HG02623 (cell line): ENCODE results near the gene RNASET2.
"Not testable (repeated sequence)": the region's sequence is repeated elsewhere in the genome, so short reads cannot be mapped to it uniquely, and the experiment has no call there.

ENCODE experiments used
- ATAC-seq: cut with Tn5 transposase; IDR thresholded peaks from one replicate; pipeline ENCODE4 v1.9.1; 2021; ENCODE audit warnings: moderate library complexity; ENCODE audit not compliant: unreplicated experiment

Gene RNASET2

DNA sequence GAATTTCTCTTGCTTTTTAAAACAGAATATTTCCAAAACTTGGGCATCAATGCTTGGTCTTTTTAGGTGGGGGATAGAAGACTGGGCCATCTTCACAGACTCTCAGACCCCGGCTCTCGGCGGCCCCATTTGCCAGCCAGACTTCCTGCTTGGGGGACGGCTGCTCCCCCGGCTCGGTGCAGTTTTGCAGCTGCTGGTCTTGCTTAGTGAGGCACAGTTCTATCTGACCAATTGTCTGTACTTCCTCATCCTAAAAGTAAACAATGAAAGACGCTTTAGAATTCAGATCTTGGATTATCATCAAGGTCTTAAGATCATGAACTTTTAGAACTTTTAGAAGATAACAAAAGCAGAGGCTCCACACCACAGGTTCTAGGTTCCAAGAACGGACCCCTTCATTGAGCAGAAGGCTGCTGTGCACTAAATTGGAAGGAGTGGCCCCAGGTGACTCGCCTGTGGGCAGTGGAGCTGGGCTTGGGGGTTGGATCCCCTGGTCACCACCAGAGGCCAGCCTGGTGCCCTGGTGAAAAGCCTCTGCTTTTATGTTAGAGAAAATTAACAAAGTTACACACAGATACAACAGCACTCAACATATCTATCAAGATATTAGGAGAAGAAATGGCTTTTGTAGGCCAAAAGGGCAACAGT lies 26.7 kb downstream of the RNASET2 start:
- no peak for ATAC-seq

DNA sequence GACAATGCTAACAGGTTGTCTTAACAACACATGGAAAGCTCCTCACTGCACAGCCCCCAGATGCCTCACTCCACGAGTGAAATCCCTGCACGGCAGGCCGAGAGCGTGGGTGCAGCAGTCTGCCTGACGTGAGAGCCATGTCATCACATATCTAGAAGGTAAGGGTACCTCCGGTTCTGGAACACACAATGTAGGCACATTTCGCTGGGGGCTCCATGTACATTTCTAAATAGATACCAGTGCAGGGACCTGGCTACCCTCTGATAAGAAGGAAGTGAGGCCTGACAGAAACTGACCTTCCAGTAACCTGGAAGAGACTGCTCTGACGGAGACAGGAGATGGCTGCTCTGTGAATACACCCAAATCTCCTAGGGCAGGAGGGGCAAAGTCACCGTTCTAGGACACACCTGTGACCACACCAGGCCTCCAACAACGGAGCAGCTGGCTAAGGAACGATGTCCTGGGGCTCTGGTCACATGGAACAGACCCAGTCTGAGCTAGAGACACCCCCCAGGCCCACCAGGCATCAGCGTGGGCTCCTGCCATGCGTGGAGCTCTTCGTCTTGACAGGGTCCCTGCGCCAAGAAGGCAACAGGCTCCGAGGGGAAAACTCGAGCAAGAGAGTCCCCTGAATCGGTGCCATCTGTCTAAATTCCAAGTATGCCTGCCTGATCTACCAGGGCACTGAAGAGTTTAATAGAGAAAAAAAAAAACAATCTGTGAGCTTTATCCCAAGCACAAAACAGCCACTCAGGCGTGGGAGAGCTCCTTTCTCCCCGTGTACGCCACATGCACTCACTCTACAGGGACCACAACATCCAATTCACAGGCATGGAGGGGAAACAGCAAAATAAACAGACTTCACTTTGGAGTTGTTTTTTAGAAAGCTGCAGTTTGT lies 27.5 kb downstream of the RNASET2 start:
- ATAC-seq = no peak

DNA sequence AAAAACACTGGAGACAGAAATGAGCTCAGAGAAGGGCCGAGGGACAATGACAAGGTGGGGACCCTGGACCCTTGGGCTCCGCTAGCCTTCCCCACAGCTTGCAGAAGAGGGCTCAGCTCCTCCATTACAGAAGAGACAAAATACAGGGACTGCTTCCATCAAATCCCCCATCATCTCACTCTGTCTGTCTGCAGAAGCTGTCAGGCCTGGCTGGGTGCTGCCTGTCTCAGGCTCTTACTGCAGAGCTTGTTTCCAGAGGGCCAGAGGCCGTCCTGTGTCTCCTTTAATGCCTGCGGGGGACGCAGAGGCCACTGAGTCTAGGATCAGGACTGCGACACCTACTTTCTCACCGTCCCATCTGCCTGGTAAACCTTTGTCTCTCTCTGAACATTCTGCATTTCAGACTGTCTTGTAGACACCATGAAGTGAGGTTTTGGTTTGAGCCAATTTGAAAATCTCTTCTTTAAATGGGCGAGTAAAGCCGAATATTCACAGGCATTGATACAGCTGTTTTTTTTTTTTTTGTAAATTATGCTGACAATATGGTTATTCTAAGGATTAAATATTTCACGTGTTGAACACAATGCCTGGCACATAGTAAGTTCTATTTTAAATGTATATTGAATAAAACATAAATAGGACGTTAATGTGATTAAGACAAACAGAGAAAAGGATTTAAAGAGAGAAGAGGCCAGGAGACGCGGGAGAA lies 28.3 kb downstream of the RNASET2 start:
- ATAC-seq = no peak

DNA sequence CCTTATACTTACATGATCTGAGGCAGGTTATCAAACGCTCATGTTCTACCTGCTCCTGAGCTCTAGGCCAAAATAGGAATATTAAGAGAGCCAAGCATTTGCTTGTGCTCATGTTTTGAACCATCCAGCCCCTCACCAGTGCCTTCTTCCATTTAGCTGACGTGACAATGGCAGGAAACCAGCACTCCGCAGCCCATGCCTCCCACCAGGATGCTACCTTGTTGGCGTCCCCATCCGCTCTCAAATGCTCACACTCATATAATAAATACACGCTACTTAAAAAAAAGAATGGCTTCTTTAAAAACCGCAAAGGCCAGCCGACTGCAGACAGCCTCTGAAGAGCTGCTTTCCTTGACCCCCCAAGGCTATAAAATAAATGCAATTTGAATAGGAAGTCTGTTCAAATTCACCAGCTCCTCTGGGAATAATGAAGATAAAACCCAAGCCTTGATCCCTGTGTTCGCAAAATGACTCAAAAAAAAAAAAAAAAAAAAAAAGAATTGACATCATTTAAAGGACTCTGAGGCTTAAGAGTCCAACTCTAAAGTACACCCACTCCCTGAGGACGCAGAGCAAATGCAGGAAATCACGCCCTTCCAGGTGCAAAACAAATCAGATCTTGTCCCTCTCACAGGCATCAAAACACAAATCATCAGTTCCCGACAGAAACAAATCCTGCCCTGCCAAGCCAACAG lies 29.0 kb downstream of the RNASET2 start:
- no peak for ATAC-seq

DNA sequence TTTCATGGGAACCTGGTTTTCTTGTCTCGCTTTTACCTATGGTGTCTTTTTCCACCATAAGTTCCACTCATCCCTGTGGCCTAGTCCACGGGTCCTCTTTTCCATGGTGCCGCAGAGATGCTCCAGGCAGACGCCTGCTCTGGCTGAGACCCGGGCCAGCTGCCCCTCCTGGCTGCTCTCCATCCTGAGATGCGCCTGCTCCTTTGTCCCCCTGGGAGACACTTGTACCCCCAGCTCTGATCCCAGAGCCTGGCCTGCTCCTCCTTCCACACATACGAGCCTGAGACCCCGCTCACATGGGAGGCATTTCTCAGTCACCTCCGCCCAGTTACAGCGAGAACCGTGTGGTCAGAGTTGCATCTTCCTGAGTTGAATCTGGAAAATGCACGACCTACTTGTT lies 29.6 kb downstream of the RNASET2 start:
- ATAC-seq = no peak

DNA sequence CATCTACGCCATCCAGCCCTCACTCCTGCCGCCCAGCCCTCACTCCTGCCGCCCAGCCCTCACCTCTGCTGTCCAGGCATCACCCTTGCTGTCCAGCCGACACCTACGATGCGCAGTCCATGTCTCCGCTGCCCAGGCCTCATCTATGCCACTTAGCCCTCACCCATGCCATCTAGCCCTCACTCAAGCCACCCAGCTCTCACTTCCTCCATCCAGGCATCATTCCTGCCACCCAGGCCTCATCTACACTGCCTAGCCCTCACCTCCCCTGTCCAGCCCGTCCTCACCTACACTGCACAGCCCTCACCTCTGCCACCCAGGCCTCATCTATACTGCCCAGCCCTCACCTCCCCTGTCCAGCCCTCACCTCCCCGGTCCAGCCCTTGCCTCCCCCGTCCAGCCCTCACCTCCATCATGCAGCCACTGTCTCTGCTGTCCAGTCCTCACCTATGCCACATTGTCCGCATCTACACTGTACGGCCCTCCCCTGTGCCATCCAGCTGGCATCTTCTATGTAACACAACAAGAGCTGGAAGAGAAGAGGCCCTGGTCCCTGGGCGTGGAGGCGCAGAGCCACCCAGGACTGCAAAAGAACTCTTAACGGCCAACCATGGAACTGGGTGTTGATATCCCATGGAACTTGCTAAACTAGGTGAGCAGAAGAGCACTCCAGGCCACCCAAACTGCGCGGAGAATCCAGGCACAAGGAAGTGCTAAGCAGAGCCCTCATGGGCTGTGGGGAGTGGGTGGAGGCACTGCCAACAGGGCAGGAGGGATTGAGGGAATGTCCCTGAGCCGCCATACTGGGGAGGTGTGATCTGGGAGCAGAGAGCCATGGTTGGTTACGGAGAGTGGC lies 31.0 kb downstream of the RNASET2 start:
- ATAC-seq = no peak

DNA sequence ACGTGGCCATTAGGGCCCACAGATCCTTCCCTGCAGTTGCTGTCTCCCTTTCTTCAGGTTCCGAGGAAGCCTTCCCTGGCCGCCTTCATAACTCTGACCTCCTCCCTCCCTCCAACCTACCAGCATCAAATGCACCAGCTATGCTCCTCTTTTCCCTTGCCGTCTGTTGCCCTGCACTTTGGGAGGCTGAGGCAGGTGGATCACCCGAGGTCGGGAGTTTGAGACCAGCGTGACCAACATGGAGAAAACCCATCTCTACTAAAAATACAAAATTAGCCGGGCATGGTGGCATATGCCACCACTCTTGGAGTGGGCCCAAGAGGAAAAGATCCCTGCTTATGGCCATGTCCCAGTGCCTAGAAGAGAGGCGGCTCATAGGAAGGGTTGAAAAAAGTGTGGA lies 31.8 kb downstream of the RNASET2 start:
- no peak for ATAC-seq

DNA sequence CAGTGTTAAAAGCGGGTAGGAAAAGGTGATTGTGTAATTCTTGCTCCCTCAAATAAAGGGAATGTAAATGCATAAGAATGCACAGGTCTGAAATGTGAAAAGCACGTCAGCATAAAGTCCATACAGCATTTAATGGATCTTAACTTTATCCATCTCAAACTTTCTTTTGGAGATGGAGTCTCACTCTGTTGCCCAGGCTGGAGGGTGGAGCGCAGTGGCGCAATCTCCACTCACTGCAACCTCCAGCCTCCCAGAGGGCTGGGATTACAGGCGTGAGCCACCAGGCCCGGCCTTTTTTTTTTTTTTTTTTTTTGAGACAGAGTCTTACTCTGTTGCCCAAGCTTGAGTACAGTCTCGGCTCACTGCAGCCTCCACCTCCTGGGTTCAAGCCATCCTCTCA lies 33.4 kb downstream of the RNASET2 start:
- ATAC-seq = no peak

DNA sequence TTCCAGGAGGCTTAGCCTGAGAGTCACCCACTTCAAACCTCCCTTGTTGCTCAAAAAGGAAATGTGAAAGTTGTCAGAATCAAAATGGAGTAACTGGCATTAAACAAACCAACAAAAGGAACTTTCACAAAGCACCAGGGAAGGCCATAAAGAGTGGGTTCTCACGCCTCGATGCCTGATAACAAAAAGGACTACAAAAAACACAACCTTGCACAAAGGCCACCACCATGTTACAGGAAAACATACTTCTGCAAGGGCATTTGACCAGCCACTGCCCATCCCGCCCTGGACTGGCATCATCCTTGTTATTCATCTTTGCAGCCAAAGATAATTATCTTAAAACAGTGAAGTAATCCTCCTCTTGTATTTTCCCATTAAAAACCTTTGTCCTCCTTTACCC lies 34.8 kb downstream of the RNASET2 start:
- no peak for ATAC-seq

DNA sequence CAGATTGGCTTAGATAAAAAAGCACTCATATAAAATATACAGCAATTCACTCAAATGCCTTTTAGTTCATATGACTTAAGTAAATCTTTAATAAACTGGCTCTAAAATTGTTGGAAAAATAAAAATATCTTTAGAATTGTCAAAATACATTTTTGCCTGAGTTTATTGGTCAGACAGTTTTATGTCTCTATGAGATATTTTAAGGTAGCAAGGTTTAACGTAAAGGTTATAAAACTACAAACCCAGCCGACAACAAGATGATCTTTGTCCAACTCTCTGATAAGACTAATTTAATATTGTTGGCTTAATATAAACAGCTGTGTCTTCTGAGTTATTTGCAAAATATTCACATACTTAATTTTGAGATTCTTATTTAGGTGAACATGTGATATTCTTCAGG lies 39.5 kb downstream of the RNASET2 start:
- no peak for ATAC-seq

DNA sequence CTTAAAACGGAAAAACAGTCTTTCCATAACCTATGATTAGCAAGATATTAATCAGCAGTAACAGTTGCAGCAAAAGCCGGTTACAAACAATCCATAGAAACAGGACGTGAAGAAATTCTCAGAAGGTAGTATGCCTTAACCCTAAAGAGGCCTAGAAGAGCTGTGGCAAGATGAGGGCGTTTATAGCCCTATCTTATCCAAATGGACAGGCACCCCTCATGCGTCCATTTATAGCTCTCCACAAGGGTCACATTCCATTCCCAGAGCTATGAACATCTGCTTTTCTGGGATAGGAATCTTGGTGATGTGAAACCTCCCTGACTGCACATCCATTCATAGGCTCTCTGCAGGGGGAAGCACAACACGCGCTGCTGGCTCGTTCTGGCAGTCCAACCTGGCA lies 40.9 kb downstream of the RNASET2 start:
- ATAC-seq = not testable (repeated sequence)

DNA sequence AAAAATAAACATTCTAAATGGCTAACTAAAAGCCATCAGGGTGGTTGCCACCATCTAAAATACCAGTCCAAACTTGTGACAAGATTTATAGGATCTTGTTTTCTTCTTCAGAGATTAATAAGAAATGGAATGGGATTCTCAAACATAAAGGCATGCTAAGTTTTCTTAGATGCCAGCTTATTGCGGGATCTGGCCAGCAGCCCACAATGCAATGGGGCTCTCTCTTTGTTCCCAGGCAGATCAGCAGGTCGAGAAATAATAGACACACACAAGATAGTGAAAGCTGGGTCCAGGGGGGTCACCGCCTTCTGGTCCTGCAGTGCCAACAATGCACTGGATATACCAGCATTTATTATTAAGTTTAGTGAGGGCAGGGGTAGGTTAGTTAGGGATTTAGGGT lies 41.4 kb downstream of the RNASET2 start:
- not testable (repeated sequence) for ATAC-seq

DNA sequence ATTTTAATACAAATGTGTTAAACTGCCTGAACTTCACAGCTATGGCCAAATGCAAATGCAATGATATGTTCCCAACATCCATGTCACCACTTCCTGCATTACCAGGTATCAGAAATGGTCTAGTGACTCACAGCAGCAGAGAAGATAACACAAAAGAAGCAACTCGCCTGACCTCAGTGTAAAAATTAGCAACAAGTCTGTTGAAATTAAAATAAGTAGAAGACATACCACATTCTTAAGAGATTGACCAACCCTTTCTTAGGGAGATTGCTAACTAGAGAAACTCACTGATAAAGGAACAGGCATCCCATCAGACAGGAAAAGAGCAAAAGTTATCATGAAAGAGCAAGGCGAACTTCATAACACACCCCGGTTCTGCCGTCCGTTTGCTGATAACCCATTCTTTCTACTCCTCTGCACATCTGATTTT lies 45.1 kb downstream of the RNASET2 start:
- ATAC-seq = no peak

DNA sequence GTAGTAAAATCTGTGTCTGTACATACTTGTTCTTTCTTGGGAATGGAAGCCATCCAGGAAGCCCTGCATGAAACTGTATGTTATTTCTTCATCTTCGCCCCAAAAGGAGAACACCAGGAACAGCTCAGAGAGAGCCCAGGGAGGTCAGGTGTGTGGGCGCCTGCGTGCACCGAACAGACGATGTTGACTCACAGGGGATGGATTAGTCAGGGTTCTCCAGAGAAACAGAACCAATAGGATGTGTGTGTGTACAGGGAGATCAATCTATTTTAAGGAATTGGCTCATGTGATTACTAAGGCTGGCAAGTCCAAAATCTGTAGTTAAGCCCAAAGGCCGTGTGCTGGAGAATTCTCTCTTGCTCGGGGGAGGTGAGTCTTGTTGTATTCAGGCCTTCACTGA lies 45.7 kb downstream of the RNASET2 start:
- no peak for ATAC-seq

DNA sequence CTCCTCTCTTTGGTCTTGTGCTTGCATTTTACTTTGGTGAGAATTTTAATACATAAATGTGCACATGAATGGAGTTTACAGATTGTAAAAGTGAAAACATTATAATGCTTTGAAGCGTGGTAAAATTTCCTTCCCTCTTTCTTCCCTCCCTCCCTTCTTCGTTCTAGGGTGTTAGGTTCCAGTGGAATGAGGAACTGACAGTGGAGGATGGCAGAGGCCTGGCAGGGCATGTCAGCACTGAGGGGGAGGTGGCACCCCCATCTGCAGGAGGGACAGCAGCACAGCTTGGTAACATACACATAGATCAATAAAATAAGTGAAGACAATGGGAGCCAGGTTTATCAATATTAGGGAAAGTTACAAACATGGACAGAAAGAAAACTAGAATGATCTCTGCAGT lies 47.5 kb downstream of the RNASET2 start:
- no peak for ATAC-seq

DNA sequence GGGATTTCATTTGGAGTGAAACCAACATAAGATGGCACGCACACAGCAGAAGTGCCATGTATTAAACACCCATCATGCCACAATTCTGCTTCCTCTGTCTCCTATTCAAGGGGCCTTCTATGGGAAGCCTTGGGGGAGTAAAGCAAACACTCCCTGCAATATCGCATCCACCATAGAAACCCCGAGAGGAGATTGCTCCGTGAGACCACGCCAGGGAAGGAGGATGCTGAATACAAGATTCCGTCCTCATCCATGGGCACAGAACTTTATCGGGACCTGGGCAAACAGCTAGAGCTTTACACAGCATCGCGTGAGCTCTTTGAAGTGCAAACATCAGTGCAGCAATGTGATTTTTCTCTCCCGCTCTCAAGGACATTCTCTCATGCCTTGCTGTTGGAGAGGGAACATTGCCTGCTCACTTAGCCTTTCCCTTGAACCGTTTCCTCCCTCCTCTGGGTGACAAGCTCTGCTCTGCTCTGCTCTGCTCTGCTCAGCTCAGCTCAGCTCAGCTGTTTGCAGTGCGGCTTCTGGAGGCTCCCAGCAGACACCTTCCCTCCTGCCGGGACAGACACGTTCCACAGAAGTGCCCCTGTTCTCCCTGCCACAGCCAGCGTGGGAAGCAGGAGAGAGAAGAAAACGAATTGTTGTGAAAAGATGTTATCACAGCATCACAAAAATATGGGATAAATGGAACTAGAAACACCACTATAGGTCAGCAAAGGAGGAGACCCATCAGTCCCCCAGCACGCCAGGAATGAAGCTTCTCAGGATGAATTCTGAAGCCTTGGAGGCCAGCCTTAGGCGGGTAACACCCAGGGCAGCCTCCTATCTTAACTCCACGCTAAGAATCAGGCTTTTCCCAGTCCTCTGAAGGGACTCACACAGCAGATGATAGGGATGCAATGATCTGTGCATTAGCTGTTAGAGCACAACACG lies 48.2 kb downstream of the RNASET2 start:
- ATAC-seq = no peak

DNA sequence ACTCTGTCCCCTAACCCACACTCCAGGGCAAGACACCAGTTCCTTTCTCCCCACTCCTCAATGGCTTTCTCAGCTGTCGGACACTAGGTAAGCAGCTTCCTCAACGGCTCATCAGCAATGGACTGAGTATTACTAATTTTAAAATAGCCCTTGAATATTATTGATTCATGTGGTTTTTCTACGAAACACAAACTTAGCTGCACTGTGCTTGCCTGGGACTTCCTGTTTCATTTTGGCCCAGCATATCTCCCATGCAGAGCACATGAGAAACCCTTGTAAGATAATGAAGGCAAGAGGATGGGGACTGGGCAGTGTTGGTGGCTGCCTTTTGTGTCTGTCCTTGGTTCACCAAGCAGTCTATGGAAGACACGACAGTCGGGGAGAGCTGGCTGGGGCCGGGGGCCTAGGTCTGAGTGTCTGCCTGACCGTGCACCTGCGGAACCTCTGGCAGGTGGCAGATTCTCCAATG lies 48.9 kb downstream of the RNASET2 start:
- ATAC-seq = peak; percentile 86

DNA sequence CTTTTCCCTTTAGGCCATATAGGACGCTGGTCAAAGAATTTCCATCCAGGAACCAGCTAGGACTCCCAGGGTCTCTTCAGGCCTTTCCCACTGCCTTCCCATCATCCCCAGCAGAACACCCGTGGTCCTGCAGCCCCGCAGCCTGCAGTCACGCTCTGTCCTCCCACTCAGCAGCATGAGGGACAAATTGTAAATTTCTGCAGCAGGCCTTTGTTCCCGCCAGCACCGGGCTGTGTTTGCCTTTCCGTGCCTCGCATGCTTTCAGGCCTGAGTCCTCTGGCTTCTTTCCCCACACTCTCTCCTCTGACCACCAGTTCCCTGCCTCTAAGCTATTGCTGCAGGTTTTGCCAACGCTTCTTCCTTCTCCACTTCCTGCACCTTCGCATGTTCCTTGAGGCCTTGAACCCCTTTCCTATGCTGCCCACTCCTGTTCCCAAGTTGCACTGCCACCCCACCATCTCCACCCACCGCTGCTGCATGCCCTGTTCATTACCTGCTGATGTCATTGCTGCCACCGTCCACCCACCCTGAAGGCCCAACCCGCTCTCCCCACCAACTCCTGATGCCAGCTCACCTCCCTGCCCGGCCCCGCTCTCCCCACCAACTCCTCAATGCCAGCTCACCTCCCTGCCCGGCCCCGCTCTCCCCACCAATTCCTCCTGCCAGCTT lies 49.8 kb downstream of the RNASET2 start:
- no peak for ATAC-seq
